Measurements from ENCODE around the gene AFDN.

DNA sequence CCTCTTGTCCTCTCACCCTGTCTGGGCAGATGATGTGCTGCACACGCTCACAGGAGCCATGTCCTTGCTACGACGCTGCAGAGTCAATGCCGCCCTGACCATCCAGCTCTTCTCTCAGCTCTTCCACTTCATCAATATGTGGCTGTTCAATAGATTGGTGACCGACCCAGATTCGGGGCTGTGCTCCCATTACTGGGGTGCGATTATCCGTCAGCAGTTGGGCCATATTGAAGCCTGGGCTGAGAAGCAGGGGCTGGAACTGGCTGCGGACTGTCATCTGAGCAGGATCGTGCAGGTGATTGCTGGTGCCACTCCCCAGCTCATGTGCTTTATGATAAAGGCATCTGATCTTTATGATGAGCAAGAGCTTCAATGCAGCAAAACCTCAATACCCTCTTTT, 88.4 kb downstream of the AFDN start:
- TF ChIP-seq, protein P1, sequence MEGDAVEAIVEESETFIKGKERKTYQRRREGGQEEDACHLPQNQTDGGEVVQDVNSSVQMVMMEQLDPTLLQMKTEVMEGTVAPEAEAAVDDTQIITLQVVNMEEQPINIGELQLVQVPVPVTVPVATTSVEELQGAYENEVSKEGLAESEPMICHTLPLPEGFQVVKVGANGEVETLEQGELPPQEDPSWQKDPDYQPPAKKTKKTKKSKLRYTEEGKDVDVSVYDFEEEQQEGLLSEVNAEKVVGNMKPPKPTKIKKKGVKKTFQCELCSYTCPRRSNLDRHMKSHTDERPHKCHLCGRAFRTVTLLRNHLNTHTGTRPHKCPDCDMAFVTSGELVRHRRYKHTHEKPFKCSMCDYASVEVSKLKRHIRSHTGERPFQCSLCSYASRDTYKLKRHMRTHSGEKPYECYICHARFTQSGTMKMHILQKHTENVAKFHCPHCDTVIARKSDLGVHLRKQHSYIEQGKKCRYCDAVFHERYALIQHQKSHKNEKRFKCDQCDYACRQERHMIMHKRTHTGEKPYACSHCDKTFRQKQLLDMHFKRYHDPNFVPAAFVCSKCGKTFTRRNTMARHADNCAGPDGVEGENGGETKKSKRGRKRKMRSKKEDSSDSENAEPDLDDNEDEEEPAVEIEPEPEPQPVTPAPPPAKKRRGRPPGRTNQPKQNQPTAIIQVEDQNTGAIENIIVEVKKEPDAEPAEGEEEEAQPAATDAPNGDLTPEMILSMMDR (conservative IDR thresholded peaks at IDR 0.05 in 1 of 2, IDR thresholded peaks at IDR 0.05 in 1 of 2; ENCODE audit: extremely low read depth in 1 of 2, insufficient read depth in 1 of 2, low read depth in 1 of 2, low read length in 2 of 2), result no peak
- TF ChIP-seq EZH2 (IDR thresholded peaks at IDR 0.05; ENCODE audit: borderline replicate concordance, low read length), result no peak
